ENCODE measurements around the gene RAMACL.
"Not testable (repeated sequence)": the region's sequence is repeated elsewhere in the genome, so short reads cannot be mapped to it uniquely, and the experiment has no call there.

The RAMACL gene

GRCh38 chr6:166584155-166584554, 2.3 kb downstream of the RAMACL start:
- no peak for TF ChIP-seq MAX (IDR thresholded peaks at IDR 0.05; ENCODE audit: low read depth, low read length)
- TF ChIP-seq MYC (IDR thresholded peaks at IDR 0.05; ENCODE audit: low read depth, low read length), result no peak
- no peak for TF ChIP-seq CTCF (IDR thresholded peaks at IDR 0.05; ENCODE audit: low read depth, low read length)
- no peak for TF ChIP-seq POLR2A (IDR thresholded peaks at IDR 0.05; ENCODE audit: extremely low read depth, insufficient read length)
- peak; percentile 66 for DNase-seq (ENCODE audit: low read depth)
- H3K4me3 ChIP-seq (ENCODE audit: low read depth, low read length), result no peak overlapping the region

GRCh38 chr6:166583230-166583965, 3.1 kb downstream of the RAMACL start:
- TF ChIP-seq CTCF (IDR thresholded peaks at IDR 0.05; ENCODE audit: low read depth, low read length), result no peak
- no peak overlapping the region for H3K4me3 ChIP-seq (ENCODE audit: low read depth, low read length)
- DNase-seq (ENCODE audit: low read depth), result peak; percentile 92

- H3K4me3 ChIP-seq (ENCODE audit: low read depth, low read length), result no peak overlapping the region
- TF ChIP-seq MAX (IDR thresholded peaks at IDR 0.05; ENCODE audit: low read depth, low read length) (no peak), MYC (IDR thresholded peaks at IDR 0.05; ENCODE audit: low read depth, low read length) (no peak), POLR2A (IDR thresholded peaks at IDR 0.05; ENCODE audit: extremely low read depth, insufficient read length) (no peak), CTCF (IDR thresholded peaks at IDR 0.05; ENCODE audit: low read depth, low read length) (no peak)
- DNase-seq (ENCODE audit: low read depth), result no peak
Observed at GRCh38 chr6:166582258-166582657, 4.2 kb downstream of the RAMACL start.

- not testable (repeated sequence) for DNase-seq (ENCODE audit: low read depth); H3K4me3 ChIP-seq (ENCODE audit: low read depth, low read length)
Observed at GRCh38 chr6:166581801-166582200, 4.7 kb downstream of the RAMACL start.

- no peak for DNase-seq (ENCODE audit: low read depth)
- no peak overlapping the region for H3K4me3 ChIP-seq (ENCODE audit: low read depth, low read length)
- no peak for TF ChIP-seq MAX (IDR thresholded peaks at IDR 0.05; ENCODE audit: low read depth, low read length)
- TF ChIP-seq CTCF (IDR thresholded peaks at IDR 0.05; ENCODE audit: low read depth, low read length), result no peak
- TF ChIP-seq MYC (IDR thresholded peaks at IDR 0.05; ENCODE audit: low read depth, low read length), result no peak
- no peak for TF ChIP-seq POLR2A (IDR thresholded peaks at IDR 0.05; ENCODE audit: extremely low read depth, insufficient read length)
Observed at GRCh38 chr6:166581091-166581511, 5.4 kb downstream of the RAMACL start.

GRCh38 chr6:166580076-166581050, 6.1 kb downstream of the RAMACL start:
- H3K4me3 ChIP-seq (ENCODE audit: low read depth, low read length), result no peak overlapping the region
- DNase-seq (ENCODE audit: low read depth), result no peak
- TF ChIP-seq CTCF (IDR thresholded peaks at IDR 0.05; ENCODE audit: low read depth, low read length) (no peak), MYC (IDR thresholded peaks at IDR 0.05; ENCODE audit: low read depth, low read length) (no peak), POLR2A (IDR thresholded peaks at IDR 0.05; ENCODE audit: extremely low read depth, insufficient read length) (no peak), MAX (IDR thresholded peaks at IDR 0.05; ENCODE audit: low read depth, low read length) (no peak)

All from NB4 (cell line).